NCI-H2029 (cell line): ENCODE data around the gene TSHZ3.

ENCODE experiments used
- DNase-seq: peaks from one replicate; lab custom pipeline; 2025; lab: John Stamatoyannopoulos, UW

Gene TSHZ3

DNA sequence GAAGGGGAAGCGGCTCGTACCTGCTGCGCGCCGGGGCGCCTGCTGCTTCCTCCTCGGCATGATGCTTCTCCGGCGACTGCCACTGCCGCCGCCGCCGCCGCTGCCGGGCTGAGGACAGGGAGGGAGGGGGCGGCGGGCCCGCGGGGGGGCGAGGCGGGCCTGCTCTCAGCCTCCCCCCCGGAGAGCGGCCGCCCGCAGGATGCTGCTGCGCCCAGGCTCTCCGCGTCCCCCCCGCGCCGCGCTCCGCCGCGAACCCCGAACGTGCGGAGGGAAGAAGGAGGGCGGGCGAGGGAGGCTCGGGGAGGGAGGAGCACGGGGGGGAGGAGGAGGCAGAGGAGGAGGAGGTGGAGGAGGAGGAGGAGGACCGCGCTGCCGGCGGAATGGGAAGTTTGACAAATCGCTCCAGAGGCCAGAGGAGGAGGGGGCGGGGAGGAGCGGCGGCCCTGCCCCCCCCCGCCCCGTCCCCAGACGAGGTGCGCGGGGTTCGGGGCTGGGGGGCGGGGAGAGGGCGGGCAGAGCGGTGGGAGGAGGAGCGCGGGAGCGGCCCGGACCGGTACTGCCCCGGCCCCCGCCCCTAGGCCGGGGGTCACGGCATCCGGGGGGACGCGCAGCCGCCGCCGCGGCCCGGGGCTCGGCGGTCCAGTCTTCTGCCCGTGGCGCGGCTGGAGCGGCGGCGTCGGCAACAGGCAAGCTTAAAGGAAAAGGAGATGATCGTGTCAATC lies at the start of gene TSHZ3:
TSS of gene TSHZ3 (minus strand) at position 277 of the 722 bp plus-strand sequence. CDS start at position 60, 217 bp downstream.
- no peak for DNase-seq

GRCh38 chr19:31397308-31397707 lies 48.1 kb upstream of the TSHZ3 start:
- DNase-seq, result no peak

- DNase-seq, result no peak
Observed at GRCh38 chr19:31392464-31392863, 43.2 kb upstream of the TSHZ3 start.

DNA sequence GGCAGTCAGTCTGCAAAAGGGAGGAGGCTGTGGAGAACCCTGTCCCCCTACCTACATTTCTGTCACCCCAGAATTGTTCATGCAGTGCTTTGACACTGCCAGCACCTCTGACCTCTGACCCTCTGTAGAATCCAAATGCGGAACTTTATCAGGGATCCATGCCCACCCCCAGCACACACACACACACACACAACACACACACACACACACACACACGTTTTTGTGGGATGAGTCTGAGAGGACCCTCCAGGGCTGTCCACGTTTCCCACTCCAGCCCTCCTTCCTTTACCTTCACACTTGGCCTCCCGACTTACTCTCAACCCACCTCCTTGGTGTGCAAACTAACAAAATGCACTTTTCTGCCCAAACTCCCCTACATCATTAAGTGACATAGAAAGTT lies 42.3 kb upstream of the TSHZ3 start:
- no peak for DNase-seq

GRCh38 chr19:31390711-31391110 lies 41.5 kb upstream of the TSHZ3 start:
- DNase-seq, result no peak

GRCh38 chr19:31389874-31390273 lies 40.6 kb upstream of the TSHZ3 start:
- no peak for DNase-seq

DNA sequence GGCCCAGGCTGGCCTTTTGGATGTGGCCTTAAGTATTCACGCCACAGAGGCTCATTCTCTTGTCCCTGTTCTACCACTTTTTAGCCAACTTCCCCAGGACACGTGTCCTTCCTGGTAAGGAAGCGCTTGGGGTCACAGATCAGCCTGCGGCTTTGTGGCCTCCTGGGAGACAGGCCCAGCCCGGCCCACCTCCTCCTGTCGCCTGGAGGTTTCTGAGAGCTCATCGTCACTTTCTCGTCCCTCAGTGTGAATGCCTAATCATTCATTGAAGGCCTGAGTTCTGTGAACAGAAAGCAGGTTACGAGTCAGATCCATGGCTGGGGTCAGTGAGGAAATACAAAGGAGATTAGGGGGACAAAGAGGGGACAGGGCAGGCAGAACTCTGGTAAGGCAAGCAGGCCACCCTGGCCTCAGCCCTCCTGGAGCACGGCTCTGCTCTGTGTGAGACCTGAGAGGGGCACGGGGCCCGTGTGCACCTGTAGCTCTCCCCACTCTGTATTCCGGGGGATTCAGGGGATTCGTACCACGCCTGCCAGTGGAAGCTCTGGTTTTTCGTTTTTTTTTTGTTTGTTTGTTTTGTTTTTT lies 38.6 kb upstream of the TSHZ3 start:
- no peak for DNase-seq

DNA sequence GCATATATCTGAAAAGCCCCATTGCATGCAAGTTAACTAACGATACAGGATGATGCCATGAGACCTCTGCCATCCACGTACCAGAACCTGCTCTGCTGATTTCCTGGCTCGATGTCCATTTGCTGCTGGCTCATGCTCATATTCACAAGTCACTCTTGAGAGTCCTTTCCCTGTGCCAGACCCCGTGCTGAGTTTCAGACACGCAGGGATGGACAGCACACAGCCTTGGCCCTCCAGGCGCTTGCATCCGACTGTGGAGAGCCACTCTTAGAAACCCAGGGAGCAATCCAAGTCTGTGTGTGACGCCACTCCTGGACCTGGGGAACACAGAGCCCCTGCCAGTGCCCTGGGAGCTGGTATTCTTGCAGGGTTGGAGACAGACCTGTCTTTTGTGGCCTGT lies 37.6 kb upstream of the TSHZ3 start:
- no peak for DNase-seq

GRCh38 chr19:31385744-31386143 lies 36.5 kb upstream of the TSHZ3 start:
- no peak for DNase-seq

GRCh38 chr19:31383553-31383952 lies 34.3 kb upstream of the TSHZ3 start:
- no peak for DNase-seq

GRCh38 chr19:31380854-31381253 lies 31.6 kb upstream of the TSHZ3 start:
- no peak for DNase-seq

GRCh38 chr19:31378404-31378803 lies 29.2 kb upstream of the TSHZ3 start:
- peak; percentile 11 for DNase-seq

DNA sequence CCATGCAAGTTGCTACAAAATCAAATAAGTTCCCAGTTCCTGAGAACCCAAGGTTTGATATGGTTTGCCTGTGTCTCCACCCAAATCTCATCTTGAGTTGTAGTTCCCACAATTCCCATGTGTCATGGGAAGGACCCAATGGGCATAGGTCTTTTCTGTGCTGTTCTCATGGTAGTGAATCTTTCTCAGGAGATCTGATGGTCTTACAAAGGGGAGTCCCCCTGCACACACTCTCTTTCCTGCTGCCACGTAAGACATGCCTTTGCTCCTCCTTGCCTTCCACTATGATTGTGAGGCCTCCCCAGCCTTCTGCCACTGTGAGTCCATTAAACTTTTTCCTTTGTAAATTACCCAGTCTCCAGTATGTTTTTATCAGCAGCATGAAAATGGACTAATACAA lies 28.5 kb upstream of the TSHZ3 start:
- no peak for DNase-seq

- DNase-seq, result no peak
Observed at GRCh38 chr19:31372246-31372781, 23.1 kb upstream of the TSHZ3 start.

- DNase-seq, result no peak
Observed at GRCh38 chr19:31370216-31370615, 21.0 kb upstream of the TSHZ3 start.

GRCh38 chr19:31364963-31365362 lies 15.7 kb upstream of the TSHZ3 start:
- no peak for DNase-seq

DNA sequence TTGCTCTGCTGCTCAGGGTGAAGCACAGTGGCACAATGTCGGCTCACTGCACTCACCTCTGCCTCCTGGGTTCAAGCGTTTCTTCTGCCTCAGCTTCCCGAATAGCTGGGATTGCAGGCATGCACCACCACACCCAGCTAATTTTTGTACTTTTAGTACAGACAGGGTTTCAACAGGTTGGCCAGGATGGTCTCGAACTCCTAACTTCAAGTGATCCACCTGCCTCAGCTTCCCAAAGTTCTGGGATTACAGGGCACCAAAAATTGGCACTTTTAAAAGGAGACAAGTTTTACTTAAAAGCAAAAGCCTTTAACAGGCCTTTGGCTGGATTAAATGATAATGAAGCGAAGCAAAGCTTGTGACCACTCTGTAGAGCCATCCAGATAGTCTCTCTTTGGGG lies 12.5 kb upstream of the TSHZ3 start:
- DNase-seq, result no peak

- DNase-seq, result no peak
Observed at GRCh38 chr19:31357315-31357673, 8.1 kb upstream of the TSHZ3 start.

DNA sequence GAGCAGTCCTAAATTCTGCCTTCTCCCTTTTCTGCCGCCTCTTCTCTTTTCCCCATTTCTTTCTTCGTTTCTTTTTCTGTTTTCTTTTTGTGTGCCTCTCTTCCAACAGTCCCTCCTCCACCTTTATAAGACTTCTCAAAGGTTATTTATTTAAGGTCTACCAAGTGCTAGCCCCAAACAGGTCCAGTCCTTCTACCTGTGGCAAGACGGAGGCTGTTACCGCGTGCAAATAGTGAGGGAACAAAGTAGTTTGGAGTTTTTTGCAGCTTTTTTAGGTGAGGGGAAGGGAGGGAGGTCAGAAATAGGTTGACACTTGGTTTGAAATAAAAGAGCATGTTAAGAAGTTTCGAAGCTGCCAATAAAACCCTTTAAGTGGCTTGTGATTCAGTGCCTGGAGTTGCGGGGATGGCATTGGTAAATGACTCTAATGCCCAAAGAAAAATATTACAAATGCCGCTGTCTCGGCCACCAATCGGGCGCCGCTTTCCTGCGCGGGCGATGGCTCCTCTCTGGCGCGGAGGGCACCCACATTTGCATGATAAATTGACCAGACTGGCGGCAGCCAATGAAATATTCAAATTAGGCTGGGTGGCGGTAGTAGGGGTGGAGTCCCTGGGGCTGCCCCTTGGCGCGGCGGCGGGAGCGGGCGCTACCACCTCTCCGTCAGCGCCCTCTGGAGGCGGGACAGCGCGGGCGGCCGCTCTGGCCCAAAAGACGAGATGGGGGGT lies 7.5 kb upstream of the TSHZ3 start:
- DNase-seq, result no peak

- no peak for DNase-seq
Observed at GRCh38 chr19:31355665-31356289, 6.5 kb upstream of the TSHZ3 start.

DNA sequence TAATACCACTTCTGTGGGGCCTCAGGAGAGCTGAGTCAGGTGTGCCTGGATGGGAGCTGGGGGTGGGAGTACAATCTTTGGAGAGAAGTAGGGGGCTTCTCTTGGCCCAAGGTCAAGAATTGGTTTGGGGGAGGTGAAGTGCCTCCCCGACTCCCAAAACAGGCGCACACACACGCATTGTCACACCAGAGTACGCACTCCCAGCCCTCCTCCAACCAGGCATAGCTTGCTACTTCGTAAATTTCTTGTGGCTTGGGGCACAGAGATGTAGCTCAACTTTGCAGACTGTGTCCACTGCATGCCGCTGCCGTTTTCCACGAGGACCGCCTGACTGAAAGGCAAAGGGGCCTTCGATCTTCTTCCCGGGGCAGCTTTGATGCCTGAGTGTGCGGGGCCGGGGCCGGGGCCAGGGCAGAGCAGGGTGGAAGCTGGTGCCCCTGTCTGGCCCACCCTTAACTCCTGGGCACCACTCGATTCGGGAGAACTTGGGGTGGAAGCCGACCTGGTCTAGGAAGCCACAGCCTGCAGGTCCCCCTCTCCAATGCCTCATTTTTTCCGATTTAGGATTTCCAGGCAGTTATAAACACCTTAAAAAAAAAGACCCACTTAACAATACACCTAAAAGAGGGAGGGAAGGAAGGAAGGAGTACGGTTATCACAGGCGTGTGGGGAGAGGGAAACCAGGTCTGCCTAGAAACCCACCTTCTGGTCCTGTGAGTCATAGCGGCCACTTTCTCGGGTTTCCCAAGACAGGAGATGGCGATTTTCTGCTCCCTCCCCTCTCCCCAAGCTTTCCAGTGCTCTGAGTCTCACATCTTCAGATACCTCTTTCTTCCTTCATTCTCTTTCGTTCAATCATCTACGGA lies 5.8 kb upstream of the TSHZ3 start:
- DNase-seq, result no peak

DNA sequence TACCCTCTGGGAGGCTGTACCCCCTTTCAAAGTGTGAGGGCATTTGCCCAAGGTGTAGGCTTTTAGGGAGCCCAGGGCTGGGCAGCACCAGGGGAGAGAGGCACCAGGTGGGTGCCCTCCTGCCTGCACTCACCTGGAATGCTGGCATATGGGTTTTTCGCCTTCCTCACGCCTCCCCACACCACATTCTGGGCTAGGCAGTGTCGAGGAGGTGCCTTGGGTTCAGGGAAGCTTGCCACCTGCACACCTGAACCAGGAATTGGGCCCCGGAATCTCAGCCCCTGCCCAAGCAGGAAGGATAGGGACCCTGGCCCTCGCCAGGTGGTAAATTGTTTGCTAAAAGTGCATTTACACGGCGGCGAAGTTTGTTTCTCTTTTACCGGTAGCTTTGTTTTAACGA lies 5.1 kb upstream of the TSHZ3 start:
- no peak for DNase-seq
